ENCODE results near the gene SLC37A3. TPM values are rescaled to one million over a fixed set of nuclear protein-coding genes. Genes with fewer than 3 reads are reported as not detected.

Gene SLC37A3, protein sequence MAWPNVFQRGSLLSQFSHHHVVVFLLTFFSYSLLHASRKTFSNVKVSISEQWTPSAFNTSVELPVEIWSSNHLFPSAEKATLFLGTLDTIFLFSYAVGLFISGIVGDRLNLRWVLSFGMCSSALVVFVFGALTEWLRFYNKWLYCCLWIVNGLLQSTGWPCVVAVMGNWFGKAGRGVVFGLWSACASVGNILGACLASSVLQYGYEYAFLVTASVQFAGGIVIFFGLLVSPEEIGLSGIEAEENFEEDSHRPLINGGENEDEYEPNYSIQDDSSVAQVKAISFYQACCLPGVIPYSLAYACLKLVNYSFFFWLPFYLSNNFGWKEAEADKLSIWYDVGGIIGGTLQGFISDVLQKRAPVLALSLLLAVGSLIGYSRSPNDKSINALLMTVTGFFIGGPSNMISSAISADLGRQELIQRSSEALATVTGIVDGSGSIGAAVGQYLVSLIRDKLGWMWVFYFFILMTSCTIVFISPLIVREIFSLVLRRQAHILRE
- total RNA-seq (2014; rRNA removed; shearing (Covaris generic)) = 6.6 and 8.0 TPM in 2 replicates
- total RNA-seq (2022) = 9.8 and 10.0 TPM in 2 replicates
- Bru-seq, nascent RNA = percentile 48 among the genes with signal in this experiment
- percentile 52 among the genes with signal in this experiment for BruChase-seq, experiment 1, labeled RNA remaining after a 6-hour chase
- BruChase-seq, experiment 2, labeled RNA remaining after a 2-hour chase = percentile 51 among the genes with signal in this experiment
- long read RNA-seq, transcript SLC37A3-201 (15 exons, 3,349 nt) = major isoform, 7 of 16 reads
- long read RNA-seq, partial matches to known transcripts = 3 of 16 reads
- long read RNA-seq, other reads (novel, unspliced or antisense) = 6 of 16 reads

DNA sequence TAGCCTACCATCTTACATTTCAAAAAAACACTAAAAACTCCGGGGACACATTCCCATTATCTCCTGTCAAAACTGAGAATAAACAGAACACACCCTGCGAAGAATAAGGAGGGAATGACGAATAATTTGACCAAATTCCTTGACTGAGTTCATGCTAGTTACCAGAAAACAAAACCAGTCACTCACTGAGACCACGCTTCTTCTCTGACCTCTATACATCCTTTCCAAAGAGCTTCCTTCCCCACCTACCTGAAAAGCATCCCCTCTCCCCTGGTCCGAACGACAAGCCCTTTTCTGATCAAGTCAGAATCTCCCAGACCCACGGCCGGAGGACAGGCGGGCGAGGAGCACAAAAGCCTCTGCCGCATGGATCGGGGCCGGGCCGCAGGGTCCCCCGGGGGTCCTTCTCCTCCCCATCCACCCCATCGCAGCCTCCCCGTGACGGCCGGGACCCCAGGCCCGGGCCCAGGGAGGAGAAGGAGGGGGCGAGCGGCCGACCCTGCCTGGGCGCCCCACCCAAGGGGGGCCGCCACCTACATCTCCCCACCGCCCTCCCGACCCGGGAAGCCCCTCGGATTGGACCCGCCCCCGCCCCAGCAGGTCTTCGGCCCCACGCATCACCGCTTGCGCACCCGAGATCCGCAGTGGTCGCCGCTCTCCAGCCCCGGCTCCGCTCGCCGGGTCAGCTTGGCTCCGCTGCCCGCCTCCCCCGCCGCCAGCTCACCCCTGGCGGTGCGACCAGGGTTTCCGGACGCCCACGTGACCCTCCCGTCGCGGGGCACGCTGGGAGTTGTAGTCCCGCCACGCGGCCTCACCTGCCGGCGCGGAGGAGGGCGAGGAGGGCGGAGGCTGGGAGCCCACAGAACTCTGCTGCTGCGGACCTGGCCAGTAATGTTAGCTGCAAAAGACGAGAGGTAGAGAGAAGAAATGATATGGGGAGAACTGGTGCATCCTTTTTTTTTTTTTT is at the start of gene SLC37A3:
Gene SLC37A3 (minus strand): TSS at position 747 of the 967 bp plus-strand sequence. CDS start 16,004 bp downstream, outside the sequence.
- no peaks in the 10 kb centered on the region for H3K36me3 ChIP-seq (ENCODE audit: insufficient read depth, low read length)
- no peak within 1 kb of the TSS for H3K27ac ChIP-seq (ENCODE audit: low read depth, low read length, poor library complexity, severe bottlenecking)
- ChIA-PET CTCF (ENCODE audit: unreplicated experiment) (interaction anchor here (1.1 kb wide), 1 partner anchor 8 kb away, joined by 3 read pairs; no protein-coding TSS in a partner anchor), POLR2A (interaction anchor here (0.6 kb wide), 2 partner anchors 345 to 1502 kb away, joined by 3 to 5 read pairs; no protein-coding TSS in a partner anchor)
- H3K4me2 ChIP-seq (ENCODE audit: low read length) = peak within 1 kb of the TSS; percentile 93
- H4K20me1 ChIP-seq (ENCODE audit: insufficient read depth, low read length) = no peaks in the 10 kb centered on the region; the same call in 1 of the 2 replicates
- H3K4me3 ChIP-seq (ENCODE audit: low read depth, low read length, poor library complexity, severe bottlenecking) = peak within 1 kb of the TSS; percentile 84
- DNase-seq (ENCODE audit: low spot score) = peak; percentile 83
- H3K4me1 ChIP-seq (ENCODE audit: insufficient read depth, low read length, poor library complexity, severe bottlenecking) = peaks cover 3% of the 10 kb centered on the region
- no peaks in the 10 kb centered on the region for H3K9me2 ChIP-seq (ENCODE audit: insufficient read depth, low read length)
- peak within 1 kb of the TSS; percentile 80 for H2AFZ ChIP-seq (ENCODE audit: low read length)
- H3K79me2 ChIP-seq (ENCODE audit: insufficient read depth, low read depth, low read length) = no peaks in the 10 kb centered on the region
- no peaks in the 10 kb centered on the region for H3K9me3 ChIP-seq (ENCODE audit: low read length)
- BruUV-seq (replicated peaks) = no TSS peak
- TF ChIP-seq EZH2phosphoT487 (IDR thresholded peaks at IDR 0.05; ENCODE audit: borderline replicate concordance, low read depth, low read length) = no peak
- TF ChIP-seq, protein P1, sequence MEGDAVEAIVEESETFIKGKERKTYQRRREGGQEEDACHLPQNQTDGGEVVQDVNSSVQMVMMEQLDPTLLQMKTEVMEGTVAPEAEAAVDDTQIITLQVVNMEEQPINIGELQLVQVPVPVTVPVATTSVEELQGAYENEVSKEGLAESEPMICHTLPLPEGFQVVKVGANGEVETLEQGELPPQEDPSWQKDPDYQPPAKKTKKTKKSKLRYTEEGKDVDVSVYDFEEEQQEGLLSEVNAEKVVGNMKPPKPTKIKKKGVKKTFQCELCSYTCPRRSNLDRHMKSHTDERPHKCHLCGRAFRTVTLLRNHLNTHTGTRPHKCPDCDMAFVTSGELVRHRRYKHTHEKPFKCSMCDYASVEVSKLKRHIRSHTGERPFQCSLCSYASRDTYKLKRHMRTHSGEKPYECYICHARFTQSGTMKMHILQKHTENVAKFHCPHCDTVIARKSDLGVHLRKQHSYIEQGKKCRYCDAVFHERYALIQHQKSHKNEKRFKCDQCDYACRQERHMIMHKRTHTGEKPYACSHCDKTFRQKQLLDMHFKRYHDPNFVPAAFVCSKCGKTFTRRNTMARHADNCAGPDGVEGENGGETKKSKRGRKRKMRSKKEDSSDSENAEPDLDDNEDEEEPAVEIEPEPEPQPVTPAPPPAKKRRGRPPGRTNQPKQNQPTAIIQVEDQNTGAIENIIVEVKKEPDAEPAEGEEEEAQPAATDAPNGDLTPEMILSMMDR (conservative IDR thresholded peaks at IDR 0.05; ENCODE audit: low read length) = no peak
- intact Hi-C loops (cut with micrococcal nuclease; ENCODE audit: unreplicated experiment) = loop anchor here (1.0 kb wide), 1 partner anchor 81 kb away; the partner anchor contains the start of gene MKRN1

GRCh38 chr7:140447841-140448240 is 49.5 kb upstream of the SLC37A3 start:
- CTCF ChIA-PET (ENCODE audit: unreplicated experiment) = no interaction called here

More at GRCh38 chr7:140447841-140448240, 49.5 kb upstream of the SLC37A3 start:
- TF ChIP-seq, protein P1 (conservative IDR thresholded peaks at IDR 0.05; ENCODE audit: low read length) = no peak
- no peak for TF ChIP-seq EZH2phosphoT487 (IDR thresholded peaks at IDR 0.05; ENCODE audit: borderline replicate concordance, low read depth, low read length)
- Histone ChIP-seq H3K4me3 (ENCODE audit: low read depth, low read length, poor library complexity, severe bottlenecking) (no peak overlapping the region), H3K9me2 (ENCODE audit: insufficient read depth, low read length) (no peaks in the 10 kb centered on the region), H3K27ac (ENCODE audit: low read depth, low read length, poor library complexity, severe bottlenecking) (no peak overlapping the region), H3K4me1 (ENCODE audit: insufficient read depth, low read length, poor library complexity, severe bottlenecking) (no peaks in the 10 kb centered on the region), H3K79me2 (ENCODE audit: insufficient read depth, low read depth, low read length) (no peaks in the 10 kb centered on the region), H3K36me3 (ENCODE audit: insufficient read depth, low read length) (0 out of 2 replicates have a peak, but pooled peaks cover 3% of the 10 kb centered on the region), H4K20me1 (ENCODE audit: insufficient read depth, low read length) (no peaks in the 10 kb centered on the region; the same call in 1 of the 2 replicates), H3K4me2 (ENCODE audit: low read length) (no peak overlapping the region), H2AFZ (ENCODE audit: low read length) (no peak overlapping the region), H3K9me3 (ENCODE audit: low read length) (no peaks in the 10 kb centered on the region)
- no TSS peak for BruUV-seq (replicated peaks)
- no peak for DNase-seq (ENCODE audit: low spot score)
- POLR2A ChIA-PET = no interaction called here
- intact Hi-C loops (cut with micrococcal nuclease; ENCODE audit: unreplicated experiment) = no loop called here
